ENCODE results near the gene TMEM175. TPM values are rescaled to one million over a fixed set of nuclear protein-coding genes. Genes with fewer than 3 reads are reported as not detected.

TMEM175 gene
- total and polyA plus RNA-seq, 2 of the 13 experiments (the other 11 are each of a cell fraction or from before 2014, with no cell fraction given), result 5.1 to 9.9 TPM

GRCh38 chr4:947491-947971 is 15.3 kb downstream of the TMEM175 start (continued):
- TF ChIP-seq ZHX2 (IDR thresholded peaks at IDR 0.05; ENCODE audit: low read depth) (no peak), ZHX2 (CRISPR knock-in tag; IDR thresholded peaks at IDR 0.05; ENCODE audit: borderline replicate concordance) (no peak), ZNF280B (CRISPR knock-in tag; IDR thresholded peaks at IDR 0.05; ENCODE audit: borderline replicate concordance) (no peak), PAX8 (CRISPR knock-in tag; IDR thresholded peaks at IDR 0.05; ENCODE audit: borderline replicate concordance) (no peak), RELA (CRISPR knock-in tag; IDR thresholded peaks at IDR 0.05) (no peak), MAFG (CRISPR knock-in tag; IDR thresholded peaks at IDR 0.05) (no peak), SRF (IDR thresholded peaks at IDR 0.05; ENCODE audit: low read depth, low read length) (no peak), SAFB2 (CRISPR knock-in tag; IDR thresholded peaks at IDR 0.05; ENCODE audit: borderline replicate concordance, low read depth) (no peak)
- TF ChIP-seq, protein P1, sequence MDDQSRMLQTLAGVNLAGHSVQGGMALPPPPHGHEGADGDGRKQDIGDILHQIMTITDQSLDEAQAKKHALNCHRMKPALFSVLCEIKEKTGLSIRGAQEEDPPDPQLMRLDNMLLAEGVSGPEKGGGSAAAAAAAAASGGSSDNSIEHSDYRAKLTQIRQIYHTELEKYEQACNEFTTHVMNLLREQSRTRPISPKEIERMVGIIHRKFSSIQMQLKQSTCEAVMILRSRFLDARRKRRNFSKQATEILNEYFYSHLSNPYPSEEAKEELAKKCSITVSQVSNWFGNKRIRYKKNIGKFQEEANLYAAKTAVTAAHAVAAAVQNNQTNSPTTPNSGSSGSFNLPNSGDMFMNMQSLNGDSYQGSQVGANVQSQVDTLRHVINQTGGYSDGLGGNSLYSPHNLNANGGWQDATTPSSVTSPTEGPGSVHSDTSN (CRISPR knock-in tag; IDR thresholded peaks at IDR 0.05; ENCODE audit: borderline replicate concordance), result no peak
- TF ChIP-seq, protein P2, sequence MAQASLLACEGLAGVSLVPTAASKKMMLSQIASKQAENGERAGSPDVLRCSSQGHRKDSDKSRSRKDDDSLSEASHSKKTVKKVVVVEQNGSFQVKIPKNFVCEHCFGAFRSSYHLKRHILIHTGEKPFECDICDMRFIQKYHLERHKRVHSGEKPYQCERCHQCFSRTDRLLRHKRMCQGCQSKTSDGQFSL (CRISPR knock-in tag; IDR thresholded peaks at IDR 0.05), result no peak

All from HepG2 (cell line).